ENCODE measurements around the gene GATA2.

GRCh38 chr3:128432971-128433836, 59.8 kb downstream of the GATA2 start:
- TF ChIP-seq EZH2phosphoT487 (IDR thresholded peaks at IDR 0.05; ENCODE audit: unreplicated experiment): no peak
- no peak for TF ChIP-seq CTCF (conservative IDR thresholded peaks at IDR 0.05; ENCODE audit: low read depth in 2 of 2)
- TF ChIP-seq POLR2AphosphoS5 (IDR thresholded peaks at IDR 0.05; ENCODE audit: low read depth): no peak
- TF ChIP-seq EZH2 (IDR thresholded peaks at IDR 0.05; ENCODE audit: low read depth, unreplicated experiment): no peak
- TF ChIP-seq STAT1 (IDR thresholded peaks at IDR 0.05; ENCODE audit: unreplicated experiment): no peak
- no peak for TF ChIP-seq CREB1 (CRISPR knock-in tag; IDR thresholded peaks at IDR 0.05; ENCODE audit: low read depth)
- TF ChIP-seq REST (IDR thresholded peaks at IDR 0.05; ENCODE audit: unreplicated experiment): no peak
- no peak for TF ChIP-seq JUNB (IDR thresholded peaks at IDR 0.05; ENCODE audit: unreplicated experiment)
- TF ChIP-seq ZNF331 (CRISPR knock-in tag; IDR thresholded peaks at IDR 0.05; ENCODE audit: low read depth): no peak
- TF ChIP-seq ETS1 (IDR thresholded peaks at IDR 0.05): no peak

All from GM23338 (cell line).